GM19193 (cell line): ENCODE measurements around the gene CD3G.

Experiments used
- POLR2A ChIP-seq: IDR thresholded peaks from 4 replicates; pipeline ENCODE4 v1.6.1; 2011; ENCODE audit not compliant: insufficient read depth, insufficient read length; ENCODE audit errors: extremely low read depth

CD3G gene

GRCh38 chr11:118343981-118344515 is at the start of gene CD3G:
Gene CD3G (plus strand): TSS chr11:118344344. CDS start chr11:118344424, 80 bp downstream.
- no peak for TF ChIP-seq POLR2A

DNA sequence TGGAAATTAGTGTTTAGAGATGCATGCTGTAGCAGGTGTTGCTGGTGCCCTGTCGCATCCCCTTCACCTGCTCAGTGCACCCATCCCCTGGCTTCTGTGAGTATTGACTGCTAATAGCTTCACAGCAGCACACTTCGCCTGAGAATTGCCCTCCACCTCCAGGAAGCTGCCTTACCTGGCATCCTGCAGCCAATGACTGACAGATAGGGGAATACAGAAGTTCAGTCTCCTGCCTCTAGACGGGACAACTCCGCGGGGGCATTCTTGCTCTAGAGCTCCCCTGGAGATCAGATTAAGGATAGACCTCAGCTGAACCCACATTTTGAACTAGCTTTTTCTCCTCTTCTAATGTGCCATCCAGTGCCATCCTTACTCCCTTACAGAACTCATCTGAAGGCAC is 48.9 kb upstream of the CD3G start:
- TF ChIP-seq POLR2A = no peak

DNA sequence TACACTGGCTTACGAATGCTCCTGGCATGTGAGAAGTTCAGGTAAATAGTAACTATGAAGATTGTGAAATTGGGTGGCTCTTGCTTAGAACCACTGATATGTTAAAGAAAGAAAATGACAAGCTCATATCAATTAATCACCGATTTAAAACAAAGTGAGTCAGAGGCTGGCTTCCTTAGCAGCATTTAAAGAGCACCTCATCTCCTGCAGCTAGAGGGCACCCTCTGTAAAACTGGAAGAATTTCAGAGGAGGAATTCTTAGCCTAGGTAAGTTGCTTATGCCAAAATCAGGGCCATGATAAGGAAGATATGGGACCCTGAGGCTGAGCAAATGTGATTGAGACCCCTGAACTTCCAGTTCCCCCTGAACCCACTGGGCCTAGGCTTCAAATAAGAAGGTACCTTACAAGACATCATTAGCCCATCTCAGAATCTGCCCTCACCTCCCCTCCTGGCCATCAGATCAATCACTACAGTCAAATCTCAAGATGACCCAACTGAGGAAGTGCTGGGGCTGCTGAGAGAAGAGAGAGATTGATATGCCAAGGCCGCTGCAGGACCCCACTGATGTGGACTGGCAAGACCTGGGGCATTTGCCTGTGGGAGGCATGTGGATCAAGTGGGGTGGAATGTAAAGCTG is 48.2 kb upstream of the CD3G start:
- no peak for TF ChIP-seq POLR2A

DNA sequence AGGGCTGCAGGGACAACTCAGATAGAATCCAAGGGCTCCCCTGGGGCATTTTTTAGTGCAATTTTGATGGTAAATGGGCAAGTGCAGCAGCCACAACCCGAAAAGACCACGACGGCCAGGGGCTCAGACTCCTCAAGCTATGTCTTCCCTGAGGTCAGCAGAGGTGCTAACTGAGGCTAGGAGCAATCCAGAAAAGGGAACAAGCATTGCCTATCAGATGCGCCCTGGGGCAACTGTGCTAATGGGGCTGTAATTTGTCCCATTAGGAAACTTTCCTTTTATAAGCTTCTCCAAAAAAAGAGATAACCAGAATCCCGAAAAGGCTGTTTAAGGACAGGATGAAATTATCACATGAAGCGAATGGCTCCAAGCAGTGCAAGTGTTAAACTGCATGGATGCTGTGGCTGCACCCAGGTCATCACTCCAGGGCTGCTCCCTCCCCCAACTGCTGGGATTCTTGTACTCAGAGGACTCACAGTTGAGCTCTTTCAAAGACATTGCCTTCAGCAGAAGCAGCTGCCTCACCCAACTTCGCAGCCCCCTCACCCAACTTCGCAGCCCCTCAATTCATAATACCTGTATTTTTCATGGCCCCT is 42.4 kb upstream of the CD3G start:
- no peak for TF ChIP-seq POLR2A

DNA sequence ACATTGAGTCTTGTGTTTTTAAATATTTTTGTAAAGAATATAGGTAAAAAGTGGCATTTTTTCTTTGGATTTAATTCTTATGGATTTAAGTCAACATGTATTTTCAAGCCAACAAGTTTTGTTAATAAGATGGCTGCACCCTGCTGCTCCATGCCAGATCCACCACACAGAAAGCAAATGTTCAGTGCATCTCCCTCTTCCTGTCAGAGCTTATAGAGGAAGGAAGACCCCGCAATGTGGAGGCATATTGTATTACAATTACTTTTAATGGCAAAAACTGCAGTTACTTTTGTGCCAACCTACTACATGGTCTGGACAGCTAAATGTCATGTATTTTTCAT is 39.9 kb upstream of the CD3G start:
- no peak for TF ChIP-seq POLR2A

GRCh38 chr11:118304568-118305248 is 39.4 kb upstream of the CD3G start, which contains the start of gene CD3E:
Gene CD3E (plus strand): TSS chr11:118304730. CDS start chr11:118304953, 223 bp downstream.
- TF ChIP-seq POLR2A = no peak

DNA sequence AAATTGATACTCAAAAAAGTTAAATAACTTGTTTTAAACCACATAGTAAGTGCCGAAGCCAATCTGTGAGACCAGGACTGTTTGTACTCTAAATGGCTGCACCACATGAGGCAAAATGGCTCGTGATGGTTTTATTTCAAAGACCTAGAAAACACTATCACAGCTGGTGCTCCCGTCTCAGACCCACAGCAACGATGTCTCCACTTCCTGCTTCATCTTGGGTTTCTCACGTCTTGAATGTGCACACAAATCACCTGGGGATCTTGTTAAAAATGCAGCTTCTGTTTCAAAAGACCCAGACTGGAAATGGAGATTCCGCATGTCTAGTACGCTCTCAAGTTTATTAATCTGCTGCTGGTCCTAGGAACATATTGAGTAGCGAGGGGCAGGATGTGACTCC is 38.4 kb upstream of the CD3G start:
- TF ChIP-seq POLR2A = no peak

GRCh38 chr11:118306556-118306955 is 37.6 kb upstream of the CD3G start:
- TF ChIP-seq POLR2A = no peak

- no peak for TF ChIP-seq POLR2A
Observed at GRCh38 chr11:118310271-118310670, 33.9 kb upstream of the CD3G start.

GRCh38 chr11:118310781-118311485 is 33.2 kb upstream of the CD3G start:
- no peak for TF ChIP-seq POLR2A

DNA sequence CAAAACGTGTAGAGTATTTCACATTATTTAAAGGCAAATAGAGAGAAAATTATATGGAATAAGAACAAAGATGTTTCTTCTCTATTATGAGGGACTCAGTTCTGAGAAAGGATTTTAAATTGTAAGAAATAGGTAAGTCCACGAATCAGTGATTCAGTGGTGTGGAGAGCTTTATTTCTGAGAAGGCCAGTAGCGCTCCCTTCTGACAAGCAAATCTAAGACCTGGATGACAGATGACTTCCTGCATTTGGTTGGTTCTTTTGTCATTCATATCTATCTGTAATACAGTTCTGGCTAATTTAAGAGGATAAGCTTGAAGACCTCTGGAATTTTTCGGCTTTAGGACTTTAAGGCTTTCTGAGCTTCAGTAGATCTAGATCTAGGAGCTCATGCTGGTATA is 32.6 kb upstream of the CD3G start:
- TF ChIP-seq POLR2A = no peak

- no peak for TF ChIP-seq POLR2A
Observed at GRCh38 chr11:118312328-118312727, 31.8 kb upstream of the CD3G start.

DNA sequence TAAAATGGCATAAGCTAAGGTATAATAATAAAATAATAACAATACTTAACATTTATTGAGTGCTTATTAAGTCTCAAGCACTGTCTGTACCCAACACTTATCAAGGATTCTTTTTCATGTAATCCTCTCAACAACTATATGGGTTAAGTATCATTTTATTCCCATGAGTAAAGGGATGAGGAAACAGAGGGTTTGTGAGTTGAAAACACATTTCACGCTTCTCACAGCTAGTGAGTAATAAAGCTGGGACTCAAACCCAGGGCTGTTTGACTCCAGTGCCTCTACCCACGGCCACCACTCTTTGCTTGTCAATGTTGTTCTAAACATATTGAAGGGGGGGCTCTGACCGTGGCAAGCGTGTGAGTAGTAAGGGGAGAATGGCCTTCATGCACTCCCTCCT is 30.9 kb upstream of the CD3G start:
- no peak for TF ChIP-seq POLR2A

DNA sequence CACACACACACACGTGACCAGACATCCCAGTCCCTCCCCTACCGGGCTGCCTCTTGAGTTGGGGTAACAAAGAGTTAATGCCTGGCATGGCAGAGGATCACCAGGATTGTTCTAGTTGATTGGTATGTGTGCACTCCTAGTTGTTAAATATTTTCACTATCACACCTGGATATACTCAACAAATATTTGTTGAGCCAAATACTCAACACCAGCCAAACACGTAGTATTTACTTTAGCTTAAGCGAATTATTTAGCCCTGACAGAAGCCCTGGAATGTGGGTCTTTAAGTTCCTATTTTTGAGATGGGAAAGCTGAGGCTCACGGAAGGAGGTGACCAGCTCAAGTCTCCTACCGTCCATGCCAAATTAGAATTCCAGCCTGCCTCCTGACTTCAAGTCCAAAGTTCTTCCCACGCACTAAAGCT is 29.1 kb upstream of the CD3G start:
- TF ChIP-seq POLR2A = no peak

DNA sequence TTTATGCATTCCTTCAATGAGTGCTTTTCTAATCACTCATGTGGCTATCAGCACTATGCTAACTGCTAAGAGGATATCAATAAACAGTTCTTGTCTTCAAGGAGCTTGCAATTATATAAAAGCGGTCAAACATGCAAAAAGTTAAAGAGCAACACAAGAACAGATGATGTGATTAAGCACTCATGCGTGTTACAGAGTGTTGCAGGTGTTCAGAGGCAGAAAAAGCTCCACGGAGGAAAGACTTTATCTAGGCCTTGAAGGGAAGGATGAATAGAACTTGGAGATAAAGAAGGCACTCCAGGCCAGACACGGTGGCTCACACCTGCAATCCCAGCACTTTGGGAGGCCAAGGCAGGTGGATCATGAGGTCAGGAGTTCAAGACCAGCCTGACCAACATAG is 26.0 kb upstream of the CD3G start:
- TF ChIP-seq POLR2A = no peak
